ENCODE measurements around the gene GPS2. TPM values are rescaled to one million over a fixed set of nuclear protein-coding genes. Genes with fewer than 3 reads are reported as not detected.

GPS2 gene
- total RNA-seq, 4 donors from 2014 or later = 34.0 to 68.3 (median 43.9) TPM

Small RNAs within 50 kb of the gene (small RNA-seq; reads per million reads assigned to genes)
- not detected for gene AC026954.2
- gene RF00019 = not detected

Other genes with a start within 250 kb of the GPS2 start
- gene CLEC10A, start 235.1 kb downstream of the GPS2 start, total RNA-seq = 1 to 10 TPM in 2 of 4 donors, not detected in 2; 1.5 to 3.5 TPM
- gene ASGR2, start 200.5 kb downstream of the GPS2 start, total RNA-seq = not detected
- gene ASGR1, start 136.0 kb downstream of the GPS2 start, total RNA-seq = 1 to 10 TPM in 2 of 4 donors, under 1 TPM in 1, not detected in 1; 0.77 to 3.2 (median 1.8) TPM
- gene DLG4, start 95.5 kb downstream of the GPS2 start, total RNA-seq = 10 to 100 TPM; 22.8 to 64.0 (median 48.4) TPM
- gene ACADVL, start 95.4 kb downstream of the GPS2 start, total RNA-seq = 100 to 1,000 TPM; 167 to 800 (median 399) TPM
- gene DVL2, start 80.8 kb downstream of the GPS2 start, total RNA-seq = 10 to 100 TPM in 3 of 4 donors, 1 to 10 TPM in 1; 5.1 to 83.2 (median 53.5) TPM
- gene PHF23, start 75.9 kb downstream of the GPS2 start, total RNA-seq = 10 to 100 TPM in 3 of 4 donors, 1 to 10 TPM in 1; 9.7 to 68.1 (median 29.7) TPM
- 100 to 1,000 TPM; 220 to 467 (median 366) TPM for gene GABARAP, start 72.9 kb downstream of the GPS2 start, total RNA-seq
- 100 to 1,000 TPM in 1 of 4 donors, 10 to 100 TPM in 3; 13.8 to 115 (median 37.2) TPM for gene CTDNEP1, start 63.6 kb downstream of the GPS2 start, total RNA-seq
- 10 to 100 TPM; 41.9 to 65.6 (median 51.3) TPM for gene ELP5, start 63.1 kb downstream of the GPS2 start, total RNA-seq
- 10 to 100 TPM in 1 of 4 donors, under 1 TPM in 3; 0.29 to 24.4 (median 0.68) TPM for gene CLDN7, start 52.9 kb downstream of the GPS2 start, total RNA-seq
- gene SLC2A4, start 33.6 kb downstream of the GPS2 start, total RNA-seq = 10 to 100 TPM in 2 of 4 donors, 1 to 10 TPM in 2; 1.8 to 25.9 (median 12.6) TPM
- 1 to 10 TPM in 2 of 4 donors, not detected in 2; 2.4 to 4.4 TPM for gene YBX2, start 20.7 kb downstream of the GPS2 start, total RNA-seq
- 100 to 1,000 TPM in 3 of 4 donors, 10 to 100 TPM in 1; 75.3 to 219 (median 198) TPM for gene EIF5A, start 7.7 kb downstream of the GPS2 start, total RNA-seq
- gene NEURL4, start 14.0 kb upstream of the GPS2 start, total RNA-seq = 10 to 100 TPM; 12.4 to 64.7 (median 34.1) TPM
- gene ACAP1, start 21.2 kb upstream of the GPS2 start, total RNA-seq = 10 to 100 TPM in 1 of 4 donors, 1 to 10 TPM in 2, under 1 TPM in 1; 0.29 to 11.2 (median 1.7) TPM
- gene KCTD11, start 36.8 kb upstream of the GPS2 start, total RNA-seq = 10 to 100 TPM in 1 of 4 donors, 1 to 10 TPM in 3; 2.6 to 14.7 (median 7.2) TPM
- gene TMEM95, start 39.8 kb upstream of the GPS2 start, total RNA-seq = not detected
- 1 to 10 TPM in 3 of 4 donors, under 1 TPM in 1; 0.26 to 9.2 (median 1.8) TPM for gene TNK1, start 65.7 kb upstream of the GPS2 start, total RNA-seq
- gene PLSCR3, start 79.2 kb upstream of the GPS2 start, total RNA-seq = 10 to 100 TPM in 3 of 4 donors, under 1 TPM in 1; 0.77 to 42.6 (median 17.6) TPM
- 100 to 1,000 TPM in 3 of 4 donors, 10 to 100 TPM in 1; 26.0 to 131 (median 115) TPM for gene TMEM256, start 88.7 kb upstream of the GPS2 start, total RNA-seq
- 10 to 100 TPM; 14.2 to 81.9 (median 19.7) TPM for gene NLGN2, start 92.5 kb upstream of the GPS2 start, total RNA-seq
- gene SPEM1, start 105.0 kb upstream of the GPS2 start, total RNA-seq = not detected
- gene SPEM2, start 110.3 kb upstream of the GPS2 start, total RNA-seq = not detected
- gene SPEM3, start 113.5 kb upstream of the GPS2 start, total RNA-seq = not detected
- gene TMEM102, start 120.1 kb upstream of the GPS2 start, total RNA-seq = 1 to 10 TPM in 2 of 4 donors, under 1 TPM in 1, not detected in 1; 0.29 to 2.8 (median 2.0) TPM
- gene FGF11, start 124.2 kb upstream of the GPS2 start, total RNA-seq = 10 to 100 TPM in 1 of 4 donors, 1 to 10 TPM in 2, not detected in 1; 2.8 to 17.9 (median 6.2) TPM
- 10 to 100 TPM in 2 of 4 donors, 1 to 10 TPM in 2; 3.2 to 16.9 (median 10.9) TPM for gene CHRNB1, start 129.7 kb upstream of the GPS2 start, total RNA-seq
- 100 to 1,000 TPM in 1 of 4 donors, 10 to 100 TPM in 3; 22.7 to 116 (median 39.2) TPM for gene ZBTB4, start 164.3 kb upstream of the GPS2 start, total RNA-seq
- not detected for gene SLC35G6, start 166.1 kb upstream of the GPS2 start, total RNA-seq
- gene POLR2A, start 169.0 kb upstream of the GPS2 start, total RNA-seq = 100 to 1,000 TPM in 2 of 4 donors, 10 to 100 TPM in 2; 19.7 to 167 (median 77.6) TPM
- gene TNFSF12, start 233.7 kb upstream of the GPS2 start, total RNA-seq = 10 to 100 TPM; 15.3 to 63.1 (median 33.7) TPM
- 10 to 100 TPM in 3 of 4 donors, 1 to 10 TPM in 1; 6.8 to 56.9 (median 25.8) TPM for gene TNFSF13, start 243.4 kb upstream of the GPS2 start, total RNA-seq
- gene SENP3, start 246.6 kb upstream of the GPS2 start, total RNA-seq = 100 to 1,000 TPM in 1 of 4 donors, 10 to 100 TPM in 3; 45.9 to 106 (median 59.5) TPM

All from uterus (tissue), 4 donors.